ENCODE results near the gene ZNF513.

ZNF513 gene

DNA sequence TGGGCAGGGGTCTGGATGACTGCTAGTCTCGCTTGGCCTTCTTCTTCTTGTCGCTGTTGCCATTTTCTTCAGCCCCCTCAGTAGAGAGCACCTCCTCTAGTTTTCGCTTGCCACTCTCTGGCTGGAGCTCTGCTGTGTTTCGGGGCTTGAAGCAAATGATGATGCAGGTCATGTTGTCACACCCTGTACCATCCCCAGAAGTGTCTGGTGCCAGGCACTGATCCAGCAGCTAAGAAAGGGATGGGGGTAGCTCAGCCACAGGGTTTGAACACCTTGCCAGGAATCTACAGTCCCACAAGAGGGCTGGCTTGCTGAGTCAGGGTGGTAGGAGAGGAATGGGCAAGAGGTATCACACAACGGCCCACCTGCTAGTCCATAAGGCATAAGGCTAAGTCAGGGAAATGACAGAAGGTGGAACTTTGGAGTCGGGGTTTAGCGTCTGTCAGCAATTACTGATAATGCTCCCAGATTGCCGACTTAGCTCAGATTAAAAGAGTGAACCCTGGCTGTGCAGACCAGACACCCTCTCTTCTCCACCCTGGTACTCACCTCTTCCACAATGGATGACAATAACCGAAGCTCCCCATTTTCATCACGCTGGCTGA is 1.1 kb upstream of the ZNF513 start:
- no peak for DNase-seq (ENCODE audit: low read depth in 4 of 4, low spot score in 1 of 4)

DNA sequence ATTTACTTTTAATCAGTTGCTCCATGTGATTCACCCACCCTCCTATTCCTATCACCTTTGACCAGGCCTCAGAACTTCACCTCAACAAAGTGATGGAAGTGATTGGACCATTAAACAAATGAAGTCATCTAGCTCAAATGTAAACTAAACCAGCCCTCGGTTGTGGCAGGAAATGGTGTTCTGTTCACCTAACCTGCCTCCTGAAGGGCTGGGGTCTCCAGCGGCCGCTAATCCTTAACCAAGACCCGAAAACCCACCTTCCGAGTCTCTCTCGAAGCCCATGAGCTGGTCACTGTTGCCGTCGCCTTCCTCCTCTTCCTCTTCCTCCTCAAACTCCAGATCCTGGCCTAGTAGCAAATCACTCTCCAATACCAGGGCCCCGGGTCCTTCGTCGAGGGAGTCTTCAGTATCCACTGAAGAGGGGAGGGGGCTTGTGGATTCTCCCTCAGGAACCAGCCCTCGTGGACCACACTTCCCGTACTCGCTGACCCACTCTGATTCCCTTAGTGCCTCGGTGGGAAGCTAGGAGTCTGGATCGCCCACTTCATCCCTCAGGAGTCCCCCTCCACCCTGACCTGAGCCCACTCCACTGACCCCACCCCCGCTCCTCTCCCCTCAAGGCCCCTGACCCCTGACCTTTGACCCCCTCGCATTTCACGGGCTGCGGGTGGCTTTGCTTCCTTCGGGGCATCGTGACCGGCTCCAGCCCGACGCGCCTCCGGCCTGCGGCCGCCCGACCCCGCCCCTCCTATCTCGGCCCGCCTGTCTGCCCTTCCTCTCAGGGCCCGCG is 503 bp downstream of the ZNF513 start:
- no peak for DNase-seq (ENCODE audit: low read depth in 4 of 4, low spot score in 1 of 4)

GRCh38 chr2:27379383-27379835 is 1.1 kb downstream of the ZNF513 start:
- no peak for DNase-seq (ENCODE audit: low read depth in 4 of 4, low spot score in 1 of 4)

- DNase-seq (ENCODE audit: low read depth in 4 of 4, low spot score in 1 of 4), result no peak
Observed at GRCh38 chr2:27378809-27379290, 1.7 kb downstream of the ZNF513 start.

- DNase-seq (ENCODE audit: low read depth in 4 of 4, low spot score in 1 of 4), result no peak
Observed at GRCh38 chr2:27378096-27378808, 2.3 kb downstream of the ZNF513 start.

GRCh38 chr2:27377618-27378095 is 2.9 kb downstream of the ZNF513 start:
- no peak for DNase-seq (ENCODE audit: low read depth in 4 of 4, low spot score in 1 of 4)

DNA sequence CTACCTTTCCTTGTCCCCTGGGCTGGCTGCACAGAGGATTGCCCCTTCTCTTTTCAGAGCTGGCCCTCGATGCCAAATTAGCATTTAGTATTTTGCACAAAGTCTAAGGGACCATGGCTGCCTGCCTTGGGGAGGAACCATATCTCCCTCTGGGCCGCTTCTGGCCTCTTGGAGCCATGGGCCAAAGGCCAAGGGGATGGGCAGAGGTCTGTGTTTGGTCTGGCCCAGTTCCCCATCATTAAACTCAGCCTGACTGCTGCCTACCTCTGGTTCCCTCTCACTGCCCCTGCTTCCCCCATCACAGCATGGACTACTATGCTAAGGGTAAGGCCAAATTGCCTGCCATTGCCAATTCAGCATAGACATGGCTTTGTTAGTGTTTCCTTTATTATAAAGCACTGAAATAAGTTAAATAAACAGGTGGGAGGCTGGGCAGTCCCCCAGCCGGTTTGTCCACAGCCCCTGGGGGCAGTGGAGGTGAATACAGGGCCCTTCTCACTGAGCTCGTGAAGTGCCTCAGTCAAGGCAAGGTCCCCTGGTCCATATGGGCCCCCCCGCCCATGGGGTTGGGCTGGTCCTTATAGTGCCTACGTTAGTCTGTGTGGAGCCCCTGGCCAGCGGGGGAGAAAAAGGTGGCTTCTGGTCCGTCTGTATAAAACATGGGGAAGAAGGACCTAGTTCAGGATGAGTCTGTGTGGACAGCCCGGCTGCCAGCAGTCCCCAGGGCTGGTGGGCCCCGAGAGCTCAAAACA is 3.5 kb downstream of the ZNF513 start:
- DNase-seq (ENCODE audit: low read depth in 4 of 4, low spot score in 1 of 4), result no peak

DNA sequence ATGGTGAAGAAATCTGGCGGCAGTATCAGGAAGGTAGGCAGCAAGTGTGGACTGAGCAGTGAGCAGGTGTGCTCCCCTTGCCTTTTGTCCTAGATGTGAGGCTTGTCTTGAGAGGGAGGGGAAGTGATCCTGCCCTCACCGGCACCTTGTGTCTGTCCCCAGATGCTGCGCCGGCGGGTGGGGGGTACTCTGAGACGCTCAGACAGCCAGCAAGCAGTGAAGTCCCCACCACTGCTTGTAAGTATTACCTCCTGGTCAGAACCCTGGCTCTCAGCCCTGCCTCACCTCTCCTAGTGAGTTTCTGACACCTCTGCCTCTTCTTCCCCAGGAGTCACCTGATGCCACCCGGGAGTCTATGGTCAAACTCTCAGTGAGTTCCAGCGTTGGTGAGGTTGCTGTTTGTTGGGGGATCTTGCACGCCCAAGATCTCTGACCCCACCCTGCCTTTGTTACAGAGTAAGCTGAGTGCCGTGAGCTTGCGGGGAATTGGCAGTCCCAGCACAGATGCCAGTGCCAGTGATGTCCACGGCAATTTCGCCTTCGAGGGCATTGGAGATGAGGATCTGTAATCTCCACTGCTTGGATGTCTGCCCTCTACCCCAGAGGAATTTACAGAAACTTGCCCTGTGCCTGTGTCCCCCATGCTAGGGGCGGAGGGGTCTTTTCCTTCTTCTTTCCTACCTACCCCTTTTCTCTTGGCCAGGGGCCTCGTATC is 4.2 kb downstream of the ZNF513 start:
- DNase-seq (ENCODE audit: low read depth in 4 of 4, low spot score in 1 of 4), result no peak

DNA sequence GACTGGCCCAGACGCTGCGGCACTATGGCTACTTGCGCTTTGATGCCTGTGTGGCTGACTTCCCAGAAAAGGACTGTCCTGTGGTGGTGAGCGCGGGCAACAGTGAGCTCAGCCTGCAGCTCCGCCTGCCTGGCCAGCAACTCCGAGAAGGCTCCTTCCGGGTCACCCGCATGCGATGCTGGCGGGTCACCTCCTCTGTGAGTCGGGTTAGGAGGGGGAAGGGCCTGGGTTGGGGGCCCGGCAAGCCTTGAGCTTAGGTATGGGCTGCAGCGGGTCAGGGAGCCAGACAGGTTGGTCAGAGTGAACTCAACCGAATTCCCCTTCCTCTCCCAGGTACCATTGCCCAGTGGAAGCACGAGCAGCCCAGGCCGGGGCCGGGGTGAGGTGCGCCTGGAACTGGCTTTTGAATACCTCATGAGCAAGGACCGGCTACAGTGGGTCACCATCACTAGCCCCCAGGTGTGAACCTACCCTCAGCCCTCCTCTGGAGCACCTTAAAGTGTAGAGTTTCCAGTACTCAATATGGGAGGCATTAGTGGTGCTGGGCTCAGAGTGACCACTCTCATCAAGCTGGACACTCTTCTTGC is 4.9 kb downstream of the ZNF513 start:
- no peak for DNase-seq (ENCODE audit: low read depth in 4 of 4, low spot score in 1 of 4)

GRCh38 chr2:27373567-27373966 is 7.0 kb downstream of the ZNF513 start:
- no peak for DNase-seq (ENCODE audit: low read depth in 4 of 4, low spot score in 1 of 4)

GRCh38 chr2:27372937-27373336 is 7.6 kb downstream of the ZNF513 start:
- no peak for DNase-seq (ENCODE audit: low read depth in 4 of 4, low spot score in 1 of 4)

GRCh38 chr2:27370816-27371620 is 9.5 kb downstream of the ZNF513 start:
- no peak for DNase-seq (ENCODE audit: low read depth in 4 of 4, low spot score in 1 of 4)

GRCh38 chr2:27370026-27370815 is 10.3 kb downstream of the ZNF513 start, which contains the start of the genes EIF2B4 and SNX17:
EIF2B4 (minus strand) TSS chr2:27370338; CDS start chr2:27370314, 24 bp downstream.
SNX17 (plus strand) TSS chr2:27370616; CDS start chr2:27370744, 128 bp downstream.
- DNase-seq (ENCODE audit: low read depth in 4 of 4, low spot score in 1 of 4), result peak; percentile 93 to 99 (median 97)

GRCh38 chr2:27369471-27370025 is 11.0 kb downstream of the ZNF513 start:
- peak in 1 of 4 experiments; percentile 21 for DNase-seq (ENCODE audit: low read depth in 4 of 4, low spot score in 1 of 4)

GRCh38 chr2:27363933-27364332 is 16.6 kb downstream of the ZNF513 start:
- DNase-seq (ENCODE audit: low read depth in 4 of 4, low spot score in 1 of 4), result no peak

DNA sequence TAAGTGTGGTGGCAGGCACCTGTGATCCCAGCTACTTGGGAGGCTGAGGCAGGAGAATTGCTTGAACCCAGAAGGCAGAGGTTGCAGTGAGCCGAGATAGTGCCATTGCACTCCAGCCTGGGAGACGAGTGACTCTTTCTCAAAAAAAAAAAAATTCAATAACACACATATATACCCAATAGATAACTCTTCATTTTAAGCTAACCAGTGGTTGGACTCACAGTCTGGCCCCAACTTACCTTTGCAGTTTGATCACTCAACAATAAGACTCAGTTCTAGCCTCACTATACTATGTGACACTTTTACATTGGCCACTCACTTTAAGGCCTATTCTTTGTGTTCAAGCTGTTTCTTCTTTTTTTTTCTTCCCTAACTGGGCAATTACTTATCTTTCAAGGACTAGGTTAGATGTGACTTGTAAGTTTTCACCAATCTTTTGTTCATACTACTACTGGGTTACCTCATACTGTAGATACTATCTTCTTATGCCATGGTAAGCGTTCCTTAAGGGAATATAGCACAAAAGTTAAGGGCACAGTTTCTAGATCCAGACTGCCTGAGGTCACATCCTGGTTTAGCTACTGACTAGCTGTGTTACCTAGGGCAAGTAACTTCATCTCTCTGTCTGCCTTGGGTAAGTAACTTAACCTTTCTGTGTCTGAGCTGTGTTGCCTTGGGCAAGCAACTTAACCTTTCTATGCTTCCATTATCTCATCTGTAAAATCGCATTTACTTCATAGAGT is 17.7 kb downstream of the ZNF513 start:
- no peak for DNase-seq (ENCODE audit: low read depth in 4 of 4, low spot score in 1 of 4)
